Activated effector memory CD4-positive, alpha-beta T cell treated with Interleukin-2 at 50 U/mL for 16 hours (primary cell): ENCODE measurements around the gene EGFR.

Source experiments
- DNase-seq: peaks from one replicate; pipeline ENCODE4 v3.0.0-alpha.2; 2020

Gene EGFR

GRCh38 chr7:55130395-55131141 is 111.8 kb downstream of the EGFR start:
- no peak for DNase-seq

DNA sequence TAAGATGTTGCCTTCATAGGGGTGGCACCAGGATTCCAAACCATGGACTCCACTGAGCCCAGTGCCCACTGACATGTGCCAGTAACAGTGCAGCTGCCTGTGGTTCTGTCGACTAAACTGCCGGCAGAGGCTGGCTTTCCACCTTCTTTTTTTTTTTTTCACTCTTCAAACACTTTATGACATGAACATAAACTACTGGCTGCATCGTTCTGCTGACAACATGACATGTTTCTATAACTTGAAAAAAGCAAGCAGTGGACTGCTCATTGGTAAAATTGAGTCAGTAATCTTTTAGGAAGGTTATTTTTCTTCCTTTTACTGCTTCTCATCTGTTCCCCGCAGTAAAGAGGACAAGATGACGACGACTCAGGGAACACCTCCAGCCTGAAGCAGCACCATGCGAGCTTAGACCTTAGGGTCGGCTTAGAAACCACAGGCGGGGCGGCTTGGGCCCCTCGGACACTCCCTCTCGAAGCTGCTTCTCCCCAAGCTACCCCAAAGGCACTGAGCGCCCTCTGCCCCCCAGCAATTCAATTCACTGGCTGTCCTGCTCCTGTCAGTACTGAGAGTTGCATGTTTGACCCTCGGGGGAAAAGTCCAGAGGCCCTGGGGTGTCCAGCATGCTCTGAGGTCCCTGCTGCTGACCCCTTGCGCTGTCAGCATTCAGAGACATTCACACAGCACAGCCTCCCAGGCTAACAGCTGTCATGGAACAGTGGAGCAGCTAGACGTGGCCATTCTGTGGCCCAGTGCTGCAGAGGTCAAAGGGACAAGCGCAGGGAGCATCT is 112.5 kb downstream of the EGFR start:
- DNase-seq: no peak

DNA sequence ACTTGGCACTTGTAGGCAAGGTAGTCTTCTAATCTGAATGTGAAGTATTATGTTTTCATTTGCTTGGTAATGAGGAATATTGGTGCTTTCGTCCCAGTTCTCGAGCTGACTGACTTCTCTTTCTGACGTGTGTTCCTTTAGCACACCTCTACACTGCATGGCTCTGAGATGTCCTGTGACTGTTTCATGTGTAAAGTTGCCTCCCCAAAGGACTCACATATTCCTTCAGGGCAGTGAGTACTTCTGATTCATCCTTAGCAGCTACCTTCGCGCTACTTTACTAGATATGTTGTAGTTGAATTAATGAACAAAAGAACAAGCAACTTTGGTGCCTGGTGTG is 113.7 kb downstream of the EGFR start:
- no peak for DNase-seq

DNA sequence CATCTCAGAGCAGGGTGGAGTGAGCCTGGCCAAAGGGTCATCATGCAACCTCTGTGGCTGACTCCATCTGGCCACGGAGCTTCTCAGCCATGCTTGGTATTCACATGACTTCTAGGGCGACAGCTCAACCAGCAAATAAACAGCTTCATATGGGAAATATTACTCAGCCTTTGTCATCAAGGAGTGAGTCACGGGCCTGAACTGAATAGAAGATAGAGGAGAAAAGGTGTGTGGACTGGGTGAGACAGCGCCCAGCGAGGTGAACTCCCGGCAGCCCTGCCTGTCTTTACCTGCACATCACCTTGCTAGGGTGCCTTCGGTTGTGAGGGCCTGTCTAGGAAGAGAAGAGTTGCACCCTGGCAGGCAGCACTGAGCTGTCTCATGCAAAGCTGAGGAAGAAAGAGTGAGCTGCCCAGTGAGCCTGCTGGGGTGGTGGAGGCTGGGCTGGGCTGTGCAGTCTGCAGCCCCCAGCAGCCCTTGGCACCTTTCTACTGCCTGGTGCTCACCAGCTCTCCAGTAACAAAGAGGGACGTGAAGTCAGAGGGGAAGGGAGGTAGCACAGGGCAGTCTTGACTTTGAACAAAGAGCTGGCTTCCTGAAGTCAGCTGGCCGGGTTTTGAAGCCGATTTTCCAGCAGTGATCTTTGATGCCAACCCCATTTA is 114.2 kb downstream of the EGFR start:
- DNase-seq: no peak

DNA sequence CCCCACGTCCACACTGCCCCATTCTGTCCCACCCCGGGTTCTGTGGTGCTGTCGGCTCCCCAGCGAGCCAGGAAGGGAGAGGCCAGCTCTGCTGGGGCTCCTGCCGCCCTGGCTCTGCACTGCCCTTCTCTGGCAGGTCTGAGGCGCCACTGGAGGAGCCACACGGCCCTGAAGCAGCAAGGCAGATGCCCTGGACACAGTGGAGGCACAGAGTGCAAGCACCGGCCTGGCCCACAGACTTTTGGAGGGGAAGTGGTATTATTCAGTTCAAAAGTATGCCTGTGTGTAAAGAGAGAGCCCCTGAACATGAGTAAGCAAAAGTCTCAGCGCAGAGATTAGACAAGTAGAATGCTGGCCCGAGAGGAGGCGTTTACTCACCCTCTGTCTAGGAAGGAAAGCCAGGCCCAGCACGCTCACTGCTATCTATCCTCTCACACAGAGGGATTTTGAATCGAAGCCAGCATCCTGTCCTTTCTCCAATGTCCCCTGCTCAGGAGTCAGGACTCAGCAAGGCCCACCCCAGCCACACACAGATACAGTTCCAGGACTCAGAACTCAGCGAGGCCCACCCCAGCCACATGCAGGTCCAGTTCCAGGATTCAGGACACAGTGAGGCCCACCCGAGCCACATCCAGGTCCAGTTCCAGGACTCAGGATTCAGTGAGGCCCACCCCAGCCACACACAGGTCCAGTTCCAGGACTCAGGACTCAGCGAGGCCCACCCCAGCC is 115.0 kb downstream of the EGFR start:
- no peak for DNase-seq

GRCh38 chr7:55134359-55134725 is 115.5 kb downstream of the EGFR start:
- no peak for DNase-seq

- DNase-seq: no peak
Measured at GRCh38 chr7:55134786-55135185, 116.0 kb downstream of the EGFR start.

DNA sequence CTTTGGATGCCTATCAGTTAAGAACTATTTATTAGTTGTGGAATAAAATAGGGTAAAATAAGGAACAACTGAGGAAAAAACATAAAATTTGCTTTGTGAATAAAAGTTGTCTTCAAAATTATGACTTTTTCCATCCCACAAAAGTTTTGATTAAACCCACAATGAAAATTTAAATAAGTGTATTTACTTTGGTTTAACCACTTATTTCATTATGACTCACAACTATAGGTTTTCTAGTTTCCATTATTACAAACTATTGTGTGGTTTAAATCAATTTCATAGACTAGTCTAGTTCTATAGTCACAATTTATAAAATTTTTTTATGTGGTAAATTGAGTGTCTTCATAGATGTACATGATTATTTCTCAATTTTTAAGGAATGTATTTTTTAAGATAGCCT is 116.6 kb downstream of the EGFR start:
- no peak for DNase-seq

- DNase-seq: no peak
Measured at GRCh38 chr7:55138663-55139062, 119.8 kb downstream of the EGFR start.

DNA sequence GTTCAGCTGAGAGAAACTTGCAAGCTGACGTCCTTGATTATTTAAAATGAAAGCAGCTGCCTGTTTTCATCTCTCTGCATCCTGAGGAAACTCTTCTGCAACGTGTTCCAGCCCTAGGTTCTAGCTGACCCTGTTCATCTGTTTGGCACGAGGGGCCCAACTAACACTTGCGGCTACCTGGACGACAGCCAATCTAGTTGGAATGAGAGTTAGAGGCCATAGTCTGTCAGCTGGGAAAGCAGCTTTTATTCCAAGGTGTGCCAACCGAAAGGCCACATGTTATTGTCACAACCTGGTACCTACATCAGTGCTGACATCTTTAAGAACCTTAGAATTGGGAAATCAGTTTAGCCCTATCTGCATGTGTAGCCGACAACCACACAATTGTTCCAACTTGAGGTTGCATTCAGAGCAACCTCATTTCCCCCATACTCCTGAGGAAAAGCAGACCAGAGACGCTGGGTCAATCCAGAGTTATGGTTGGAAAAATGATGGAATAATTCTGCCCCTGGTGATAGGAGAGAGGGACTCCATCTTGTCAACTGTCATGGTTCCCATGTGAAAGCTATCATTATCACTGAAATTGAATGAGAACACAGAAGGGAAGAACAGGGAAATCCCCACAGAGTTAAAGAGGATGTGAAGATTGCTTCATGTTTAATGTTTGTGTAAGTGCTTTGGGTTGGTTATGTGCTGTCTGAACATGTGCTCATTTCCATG is 121.6 kb downstream of the EGFR start:
- DNase-seq: no peak

GRCh38 chr7:55140941-55141278 is 122.1 kb downstream of the EGFR start:
- DNase-seq: no peak

GRCh38 chr7:55142919-55143600 is 124.2 kb downstream of the EGFR start:
- no peak for DNase-seq

GRCh38 chr7:55144333-55145317 is 125.8 kb downstream of the EGFR start:
- DNase-seq: no peak

DNA sequence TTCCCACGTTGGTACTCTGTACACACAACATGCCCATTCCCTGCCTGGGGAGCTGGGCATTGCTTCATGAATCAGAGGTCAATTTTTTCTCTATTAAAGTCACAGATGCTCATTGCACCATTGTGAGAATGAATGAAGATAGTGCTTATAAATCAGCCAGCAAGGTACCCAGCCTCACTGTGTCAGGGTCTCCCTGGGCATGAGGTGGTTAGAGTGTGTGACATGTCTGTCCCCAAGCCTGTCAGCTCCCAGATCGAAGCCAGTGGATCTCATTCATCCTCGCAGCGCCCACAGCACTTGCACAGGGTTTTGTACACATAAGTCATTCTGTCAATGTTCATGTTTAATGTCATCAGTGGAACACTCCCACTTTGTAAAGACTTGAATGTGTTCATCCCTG is 126.8 kb downstream of the EGFR start:
- DNase-seq: no peak

- no peak for DNase-seq
Measured at GRCh38 chr7:55147101-55147500, 128.3 kb downstream of the EGFR start.

GRCh38 chr7:55147736-55148135 is 128.9 kb downstream of the EGFR start:
- DNase-seq: no peak

GRCh38 chr7:55148571-55148970 is 129.8 kb downstream of the EGFR start:
- no peak for DNase-seq

GRCh38 chr7:55149001-55149400 is 130.2 kb downstream of the EGFR start:
- DNase-seq: no peak

DNA sequence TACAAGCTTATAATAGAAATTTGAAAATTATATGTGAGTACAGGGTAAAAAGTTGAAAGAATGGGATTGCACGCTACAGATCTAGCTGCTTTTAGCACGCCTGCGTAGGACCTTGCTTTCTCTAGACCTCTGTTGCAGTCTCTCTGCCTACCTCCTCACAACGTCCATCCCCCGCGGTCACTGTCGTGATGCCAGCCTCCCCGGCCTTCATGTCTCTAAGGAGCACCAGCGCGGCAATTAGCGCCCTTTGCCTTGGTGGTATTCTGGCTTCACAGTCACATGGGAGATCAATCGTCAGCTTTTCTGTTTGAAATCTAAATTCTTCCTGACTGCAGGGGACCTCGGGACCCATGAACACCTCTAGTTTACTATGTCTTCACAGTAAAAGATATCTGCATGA is 131.3 kb downstream of the EGFR start:
- no peak for DNase-seq

GRCh38 chr7:55150709-55151451 is 132.1 kb downstream of the EGFR start:
- DNase-seq: no peak
